Measurements from ENCODE around the gene YAP1. TPM values are rescaled to one million over a fixed set of nuclear protein-coding genes. Genes with fewer than 3 reads are reported as not detected.

The YAP1 gene
- total and polyA plus RNA-seq, 3 donors from 2014 or later, result 44.2 to 144 (median 110) TPM

DNA sequence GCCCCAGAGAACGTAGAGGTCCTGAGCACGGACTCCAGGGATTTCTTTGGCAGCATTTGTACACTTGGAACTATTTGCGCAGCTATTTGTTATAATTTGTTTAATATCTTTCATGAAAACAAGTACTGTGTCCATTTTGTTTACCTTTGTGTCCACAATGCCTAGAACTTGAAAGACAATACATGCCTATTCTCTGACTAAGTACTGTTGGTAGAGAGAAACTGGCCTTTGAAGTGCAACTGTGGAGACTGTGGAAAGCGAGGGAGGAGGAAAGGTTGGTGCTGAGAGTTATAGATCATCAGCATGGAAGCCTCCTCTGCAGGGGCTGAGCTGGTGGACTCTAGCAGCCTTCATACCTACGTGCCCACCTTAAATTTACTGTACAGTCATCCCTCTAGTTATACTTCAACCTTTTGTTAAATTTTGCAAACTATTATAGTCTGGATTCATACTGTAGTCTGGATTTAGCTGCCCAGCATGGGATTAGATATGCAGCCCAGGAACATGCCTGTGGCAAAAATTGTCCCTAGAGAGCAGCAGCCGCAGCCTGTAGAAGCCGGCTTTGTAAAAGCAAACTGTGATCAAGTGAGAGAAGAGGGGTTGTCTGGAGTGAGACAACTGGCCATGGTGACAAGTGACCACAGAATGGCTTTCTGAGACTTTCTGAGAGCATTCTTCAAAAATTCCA is 24.2 kb upstream of the YAP1 start:
- H3K27me3 ChIP-seq, result no peaks in the 10 kb centered on the region
- H3K4me1 ChIP-seq, result no peaks in the 10 kb centered on the region
- TF ChIP-seq POLR2A (IDR thresholded peaks at IDR 0.05), result no peak
- TF ChIP-seq, protein P1, sequence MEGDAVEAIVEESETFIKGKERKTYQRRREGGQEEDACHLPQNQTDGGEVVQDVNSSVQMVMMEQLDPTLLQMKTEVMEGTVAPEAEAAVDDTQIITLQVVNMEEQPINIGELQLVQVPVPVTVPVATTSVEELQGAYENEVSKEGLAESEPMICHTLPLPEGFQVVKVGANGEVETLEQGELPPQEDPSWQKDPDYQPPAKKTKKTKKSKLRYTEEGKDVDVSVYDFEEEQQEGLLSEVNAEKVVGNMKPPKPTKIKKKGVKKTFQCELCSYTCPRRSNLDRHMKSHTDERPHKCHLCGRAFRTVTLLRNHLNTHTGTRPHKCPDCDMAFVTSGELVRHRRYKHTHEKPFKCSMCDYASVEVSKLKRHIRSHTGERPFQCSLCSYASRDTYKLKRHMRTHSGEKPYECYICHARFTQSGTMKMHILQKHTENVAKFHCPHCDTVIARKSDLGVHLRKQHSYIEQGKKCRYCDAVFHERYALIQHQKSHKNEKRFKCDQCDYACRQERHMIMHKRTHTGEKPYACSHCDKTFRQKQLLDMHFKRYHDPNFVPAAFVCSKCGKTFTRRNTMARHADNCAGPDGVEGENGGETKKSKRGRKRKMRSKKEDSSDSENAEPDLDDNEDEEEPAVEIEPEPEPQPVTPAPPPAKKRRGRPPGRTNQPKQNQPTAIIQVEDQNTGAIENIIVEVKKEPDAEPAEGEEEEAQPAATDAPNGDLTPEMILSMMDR (IDR thresholded peaks at IDR 0.05), result no peak
- 88 to 91% methylated on average over 7 of the region's 7 CpGs for WGBS, 2 donors
- no peak for DNase-seq
- H3K9me3 ChIP-seq, result no peaks in the 10 kb centered on the region
- no peak overlapping the region for H3K27ac ChIP-seq
- no peak overlapping the region for H3K4me3 ChIP-seq
- intact Hi-C loops (cut with DNase I; ENCODE audit: low total_unique reads), result no loop called here
- no peaks in the 10 kb centered on the region for H3K36me3 ChIP-seq (ENCODE audit: low read depth, missing control alignments)

GRCh38 chr11:102097186-102097585 is 13.1 kb upstream of the YAP1 start:
- Histone ChIP-seq H3K4me3 (no peak overlapping the region), H3K4me1 (no peaks in the 10 kb centered on the region), H3K27me3 (no peaks in the 10 kb centered on the region), H3K9me3 (no peaks in the 10 kb centered on the region), H3K36me3 (ENCODE audit: low read depth, missing control alignments) (no peaks in the 10 kb centered on the region), H3K27ac (no peak overlapping the region)
- 81 to 86% methylated on average over 1 of the region's 1 CpG for WGBS, 2 donors
- TF ChIP-seq, protein P1 (IDR thresholded peaks at IDR 0.05), result no peak
- TF ChIP-seq POLR2A (IDR thresholded peaks at IDR 0.05), result no peak
- intact Hi-C loops (cut with DNase I; ENCODE audit: low total_unique reads), result no loop called here
- no peak for DNase-seq

DNA sequence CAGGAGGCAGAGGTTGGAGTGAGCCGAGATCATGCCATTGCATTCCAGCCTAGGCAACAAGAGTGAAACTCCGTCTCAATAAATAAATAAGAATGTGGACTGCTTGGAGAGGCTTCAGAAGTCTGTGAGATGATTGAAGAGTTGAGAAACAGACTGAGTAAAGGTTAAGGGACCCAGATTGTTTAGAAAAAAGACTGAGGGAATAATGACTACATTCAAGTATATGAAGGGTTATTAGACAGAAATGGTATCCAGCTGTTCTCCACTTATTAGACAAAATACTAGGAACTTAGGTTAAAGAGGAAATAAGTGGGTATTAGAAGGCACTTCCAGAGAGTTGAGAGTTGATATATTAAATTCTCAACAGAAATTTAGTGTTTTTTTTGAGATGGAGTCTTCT is 10.5 kb upstream of the YAP1 start:
- intact Hi-C loops (cut with DNase I; ENCODE audit: low total_unique reads), result no loop called here
- Histone ChIP-seq H3K27me3 (no peaks in the 10 kb centered on the region), H3K4me1 (no peaks in the 10 kb centered on the region), H3K36me3 (ENCODE audit: low read depth, missing control alignments) (no peaks in the 10 kb centered on the region), H3K9me3 (no peaks in the 10 kb centered on the region), H3K27ac (no peak overlapping the region), H3K4me3 (no peak overlapping the region)
- no peak for DNase-seq
- TF ChIP-seq POLR2A (IDR thresholded peaks at IDR 0.05), result no peak
- TF ChIP-seq, protein P1 (IDR thresholded peaks at IDR 0.05), result no peak
- 91 to 93% methylated on average over 2 of the region's 2 CpGs for WGBS, 2 donors

GRCh38 chr11:102108734-102109440 is 1.4 kb upstream of the YAP1 start:
- Histone ChIP-seq H3K4me3 (no peak overlapping the region), H3K27ac (peak overlapping the region in 1 of 2 donors; percentile 96)

More at GRCh38 chr11:102108734-102109440, 1.4 kb upstream of the YAP1 start:
- DNase-seq, result no peak
- H3K27me3 ChIP-seq, result no peaks in the 10 kb centered on the region
- H3K36me3 ChIP-seq (ENCODE audit: low read depth, missing control alignments), result no peaks in the 10 kb centered on the region
- 39 to 72% methylated on average over 3 of the region's 3 CpGs for WGBS, 2 donors
- intact Hi-C loops (cut with DNase I; ENCODE audit: low total_unique reads), result no loop called here
- H3K9me3 ChIP-seq, result no peaks in the 10 kb centered on the region
- peaks cover 7% of the 10 kb centered on the region for H3K4me1 ChIP-seq
- TF ChIP-seq, protein P1 (IDR thresholded peaks at IDR 0.05), result no peak
- TF ChIP-seq POLR2A (IDR thresholded peaks at IDR 0.05), result no peak
